Mesodermal cell (in vitro differentiated cells): ENCODE measurements around the gene ESRP2.

Experiments used
- H3K27ac ChIP-seq: 2 replicates; pipeline ENCODE4 v1.7.0; 2013; ENCODE audit warnings: mild to moderate bottlenecking, low read depth, low read length, moderate library complexity; ENCODE audit not compliant: severe bottlenecking
- H3K36me3 ChIP-seq: 2 replicates; pipeline ENCODE4 v1.7.1; 2013; ENCODE audit warnings: mild to moderate bottlenecking, low read length, moderate library complexity; ENCODE audit not compliant: control insufficient read depth, insufficient read depth
- H3K4me1 ChIP-seq: one replicate; pipeline ENCODE4 v1.7.1; 2013; ENCODE audit warnings: mild to moderate bottlenecking, low read length; ENCODE audit not compliant: insufficient read depth, control insufficient read depth, poor library complexity, severe bottlenecking
- H3K4me3 ChIP-seq: 2 replicates; pipeline ENCODE4 v1.7.0; 2013; ENCODE audit warnings: low read length, control low read depth, mild to moderate bottlenecking; ENCODE audit not compliant: insufficient read depth, poor library complexity, severe bottlenecking; ENCODE audit errors: extremely low read depth
- H3K9me3 ChIP-seq: 2 replicates; pipeline ENCODE4 v1.7.1; 2013; ENCODE audit warnings: mild to moderate bottlenecking, low read length, moderate library complexity; ENCODE audit not compliant: control insufficient read depth
- WGBS, 2 experiments: methylation state at CpG; one replicate each; pipeline ENCODE4 v1.1.5; 2013; ENCODE audit warnings: missing lambda C conversion rate in 2 of 2; ENCODE audit not compliant: insufficient coverage in 2 of 2; 5-methylcytosine and 5-hydroxymethylcytosine counted together

Gene ESRP2

DNA sequence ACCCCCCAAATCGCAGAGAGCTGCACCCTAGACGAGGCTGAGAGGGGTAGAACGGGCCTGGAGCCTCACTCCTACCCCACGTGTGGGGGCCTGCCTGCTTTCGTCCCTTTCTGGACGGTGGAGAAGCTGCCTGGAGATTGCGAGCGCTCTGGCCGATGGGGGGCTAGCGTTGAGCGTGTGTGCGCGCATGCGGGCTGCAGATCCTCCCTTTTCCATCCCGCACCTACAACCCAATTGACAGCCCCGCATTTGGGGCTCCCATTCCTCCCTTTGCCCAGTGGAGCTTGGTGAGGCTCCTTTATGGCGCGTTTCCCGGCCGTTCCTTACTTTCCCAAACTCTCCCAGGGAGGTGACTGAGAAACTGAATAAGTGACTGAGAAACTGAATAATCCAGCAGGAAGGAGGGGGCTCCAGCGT lies 907 bp upstream of the ESRP2 start:
- Histone ChIP-seq H3K36me3 (no peaks in the 10 kb centered on the region), H3K27ac (peak overlapping the region; percentile 93), H3K9me3 (no peaks in the 10 kb centered on the region), H3K4me3 (peak overlapping the region; percentile 29), H3K4me1 (peaks cover 9% of the 10 kb centered on the region)
- 15 to 27% methylated on average over 15 to 17 of the region's 21 CpGs for WGBS, 2 experiments

DNA sequence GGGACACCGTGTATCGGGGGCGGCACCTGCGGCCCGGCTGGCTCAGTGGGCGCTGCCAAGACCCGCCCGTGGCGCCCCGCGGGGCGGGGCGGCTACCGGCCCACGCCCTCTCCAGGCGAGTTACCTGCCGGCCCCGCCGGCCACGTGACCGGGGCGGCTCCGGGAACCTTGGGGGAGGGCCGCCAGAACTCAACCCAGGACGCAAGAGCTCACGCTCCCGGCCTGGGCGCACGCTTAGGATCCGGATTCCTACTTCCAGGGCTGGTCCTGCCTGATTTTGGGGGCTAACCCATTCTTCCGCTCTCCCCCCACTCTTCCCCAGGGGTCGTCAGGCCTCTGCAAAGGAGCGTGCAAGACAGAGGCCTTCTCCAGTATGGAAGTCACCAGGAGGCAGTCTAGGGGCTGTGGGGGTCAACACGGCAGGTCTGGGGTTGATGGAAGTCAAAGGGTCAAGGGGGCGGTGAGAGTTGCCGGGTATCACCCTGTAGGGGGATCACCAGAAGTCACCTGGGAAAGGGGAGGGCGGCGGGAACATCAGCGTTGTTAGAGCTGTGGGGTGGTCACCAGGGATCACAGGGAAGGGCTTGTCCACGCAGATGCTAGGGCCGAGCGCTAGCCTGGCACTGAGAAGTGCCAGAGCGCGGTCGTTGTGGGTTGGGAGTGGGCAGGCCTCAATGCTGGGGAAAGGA lies 354 bp upstream of the ESRP2 start:
- peaks cover 9% of the 10 kb centered on the region for H3K4me1 ChIP-seq
- 15 to 17% methylated on average over 28 to 36 of the region's 45 CpGs for WGBS, 2 experiments
- peak overlapping the region; percentile 29 for H3K4me3 ChIP-seq
- no peaks in the 10 kb centered on the region for H3K36me3 ChIP-seq
- no peaks in the 10 kb centered on the region for H3K9me3 ChIP-seq
- no peak overlapping the region for H3K27ac ChIP-seq

DNA sequence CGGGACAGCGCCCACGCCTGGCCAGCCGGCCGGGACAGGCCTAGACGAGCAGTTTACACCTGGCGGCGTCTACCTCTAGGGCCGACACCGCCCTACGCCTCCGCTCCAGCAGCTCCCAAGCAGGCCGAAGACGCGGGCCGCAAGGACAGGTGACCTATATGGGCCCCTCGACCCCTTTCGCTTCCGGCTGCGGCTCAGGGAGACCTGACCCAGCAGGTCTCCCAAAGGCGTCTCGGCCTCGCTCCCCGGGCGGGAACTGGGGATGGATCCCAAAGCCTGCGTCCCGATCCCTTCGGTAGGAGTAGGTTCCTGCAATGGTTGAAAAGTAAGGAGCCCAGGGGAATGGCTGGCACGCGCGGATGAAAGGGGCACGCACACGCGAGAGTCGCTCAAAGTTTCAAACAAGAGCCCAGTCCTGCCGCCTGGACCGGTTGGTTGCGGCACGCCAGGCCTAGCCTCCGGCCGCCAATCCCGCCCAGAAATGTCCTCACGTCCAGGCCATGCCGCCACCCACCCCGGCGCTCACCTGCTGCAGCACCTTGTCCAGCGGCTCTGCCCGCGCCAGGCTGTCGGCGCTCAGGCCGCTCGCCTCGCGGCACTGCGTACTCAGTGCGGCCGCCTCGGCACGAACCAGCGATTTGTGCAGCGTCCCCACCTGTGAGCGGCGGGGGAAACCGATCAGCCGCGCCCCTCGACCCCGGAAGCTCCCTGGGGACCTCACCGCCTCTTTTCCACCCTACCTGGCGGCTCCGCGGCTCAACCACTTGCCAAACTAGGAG lies 630 bp downstream of the ESRP2 start:
- WGBS, 2 experiments, result 15 to 17% methylated on average over 65 to 66 of the region's 73 CpGs
- Histone ChIP-seq H3K9me3 (no peaks in the 10 kb centered on the region), H3K27ac (no peak overlapping the region), H3K4me1 (peaks cover 9% of the 10 kb centered on the region), H3K36me3 (no peaks in the 10 kb centered on the region), H3K4me3 (peak overlapping the region; percentile 29)

DNA sequence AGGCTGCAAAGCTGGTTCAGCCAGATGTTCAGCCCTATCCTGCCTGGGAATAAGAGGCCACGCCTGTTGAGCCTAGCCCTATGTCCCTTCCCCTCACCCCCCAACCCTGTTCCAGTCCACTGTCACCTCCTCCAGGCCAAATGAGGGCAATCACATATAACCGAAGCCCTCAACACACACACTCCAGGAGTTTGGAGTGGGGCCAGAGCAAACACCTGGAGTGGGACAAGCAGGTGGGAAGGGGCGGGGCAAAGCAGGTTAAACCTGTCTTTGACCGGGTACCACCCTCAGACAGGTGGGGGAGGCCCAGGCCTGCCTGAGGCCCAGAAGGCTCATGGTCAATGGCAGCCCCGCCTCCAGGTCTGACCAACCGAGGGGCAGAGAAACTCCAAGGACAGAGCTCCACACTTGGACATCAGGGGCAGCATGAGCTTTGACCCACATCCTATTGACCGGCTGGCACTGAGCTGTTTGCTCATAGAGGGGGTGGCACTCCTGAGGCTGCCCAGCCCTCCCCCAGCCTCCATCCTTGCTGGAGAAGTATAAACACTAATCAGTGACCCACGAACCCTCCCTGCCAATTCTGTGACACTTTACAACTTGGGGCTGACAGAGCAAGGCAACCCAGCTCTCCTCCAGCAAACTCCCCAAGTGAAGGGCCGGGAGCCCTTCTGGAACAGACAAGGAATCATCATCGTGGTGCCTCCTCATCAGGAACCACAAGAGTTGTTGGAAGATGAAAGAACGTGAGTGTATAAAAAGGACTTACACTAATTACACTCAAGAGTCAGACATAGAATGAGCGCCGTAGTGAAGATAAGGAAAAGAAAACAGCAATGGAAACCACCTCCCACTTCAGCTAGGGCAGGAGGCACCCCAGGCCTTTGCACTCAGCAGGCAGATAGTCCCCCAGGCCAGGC lies 1.5 kb downstream of the ESRP2 start:
- Histone ChIP-seq H3K4me1 (peaks cover 9% of the 10 kb centered on the region), H3K27ac (no peak overlapping the region), H3K36me3 (peaks cover 5% of the 10 kb centered on the region), H3K9me3 (no peaks in the 10 kb centered on the region), H3K4me3 (no peak overlapping the region)
- WGBS, 2 experiments, result 77 to 84% methylated on average over 7 of the region's 13 CpGs

DNA sequence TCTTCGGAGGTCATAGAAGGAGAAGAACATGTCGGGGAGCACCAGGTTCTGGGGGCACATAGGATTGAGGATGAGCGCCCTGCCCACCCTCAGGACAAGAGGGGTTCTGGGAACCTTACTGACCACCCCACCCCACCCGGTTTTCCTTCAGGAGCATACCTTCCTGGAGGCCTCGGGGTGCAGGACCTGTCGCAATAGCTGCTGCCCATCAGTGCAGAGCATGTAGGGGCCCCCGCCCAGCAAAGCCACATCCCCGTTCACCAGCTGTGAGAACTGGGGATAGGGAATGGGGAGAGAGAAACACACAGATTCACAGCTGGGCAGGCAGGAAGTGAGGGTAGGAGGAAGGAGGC lies 2.1 kb downstream of the ESRP2 start:
- 91 to 95% methylated on average over 3 to 8 of the region's 8 CpGs for WGBS, 2 experiments
- H3K4me3 ChIP-seq, result no peak overlapping the region

DNA sequence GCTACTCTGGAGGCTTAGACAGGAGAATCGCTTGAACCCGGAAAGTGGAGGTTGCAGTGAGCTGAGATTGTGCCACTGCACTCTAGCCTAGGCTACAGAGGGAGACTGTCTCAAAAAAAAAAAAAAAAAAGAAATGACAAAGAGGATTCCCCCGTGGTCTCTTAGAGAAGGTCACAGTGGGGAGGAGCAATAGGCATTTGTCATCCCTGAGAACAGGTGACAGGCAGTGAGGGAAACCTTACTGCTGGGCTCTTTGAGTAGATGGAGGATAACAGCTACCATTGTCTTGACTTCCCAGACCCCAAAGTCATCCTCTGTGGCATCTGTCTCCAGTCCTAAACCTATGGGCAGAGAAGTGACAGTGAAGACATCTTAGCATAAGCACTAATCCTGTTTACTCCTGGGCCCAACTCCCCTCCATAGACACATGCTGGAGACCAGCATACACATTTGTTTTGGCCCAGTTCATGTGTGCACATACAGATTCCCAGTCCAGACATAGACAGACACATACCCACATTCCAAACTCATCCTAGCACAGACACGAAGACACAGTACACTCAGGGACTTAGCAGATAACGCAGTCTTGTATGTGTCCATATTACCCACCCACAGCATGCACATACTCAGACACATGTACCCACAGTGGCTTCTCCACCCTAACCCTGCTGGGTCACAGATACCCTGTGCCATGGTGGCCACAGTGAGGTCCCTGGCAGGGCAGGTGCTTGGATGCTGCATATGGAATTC lies 2.7 kb downstream of the ESRP2 start:
- WGBS, 2 experiments, result 90 to 100% methylated on average over 4 to 5 of the region's 5 CpGs
- Histone ChIP-seq H3K9me3 (no peaks in the 10 kb centered on the region), H3K4me3 (no peak overlapping the region), H3K36me3 (peaks cover 5% of the 10 kb centered on the region), H3K4me1 (peaks cover 9% of the 10 kb centered on the region), H3K27ac (no peak overlapping the region)

More for the DNA sequence above, 2.1 kb downstream of the ESRP2 start:
- H3K27ac ChIP-seq, result no peak overlapping the region
- peaks cover 9% of the 10 kb centered on the region for H3K4me1 ChIP-seq
- no peaks in the 10 kb centered on the region for H3K9me3 ChIP-seq
- peaks cover 5% of the 10 kb centered on the region for H3K36me3 ChIP-seq

DNA sequence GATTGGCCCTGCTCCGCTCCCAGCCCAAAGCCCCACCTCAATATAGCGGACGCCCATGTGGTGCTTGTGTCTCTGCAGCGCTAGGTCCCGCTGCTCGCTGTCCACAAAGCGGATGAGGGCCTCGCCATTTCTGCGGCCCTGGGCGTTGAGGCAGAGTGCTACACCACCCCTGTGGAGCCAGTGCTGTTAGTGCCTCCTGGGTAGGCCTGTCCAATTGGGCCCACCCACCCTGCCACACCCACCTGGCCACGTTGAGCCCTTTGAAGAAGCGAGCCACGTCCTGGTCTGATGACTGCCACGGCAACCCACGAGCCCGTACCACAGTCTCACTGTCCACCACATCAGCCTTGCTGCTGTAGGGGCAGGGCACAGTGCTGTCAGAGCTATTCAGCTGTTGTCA lies 3.6 kb downstream of the ESRP2 start:
- H3K4me1 ChIP-seq, result peaks cover 9% of the 10 kb centered on the region
- peaks cover 9% of the 10 kb centered on the region for H3K36me3 ChIP-seq
- H3K4me3 ChIP-seq, result no peak overlapping the region
- 95 to 98% methylated on average over 15 to 16 of the region's 16 CpGs for WGBS, 2 experiments
- no peak overlapping the region for H3K27ac ChIP-seq
- no peaks in the 10 kb centered on the region for H3K9me3 ChIP-seq

DNA sequence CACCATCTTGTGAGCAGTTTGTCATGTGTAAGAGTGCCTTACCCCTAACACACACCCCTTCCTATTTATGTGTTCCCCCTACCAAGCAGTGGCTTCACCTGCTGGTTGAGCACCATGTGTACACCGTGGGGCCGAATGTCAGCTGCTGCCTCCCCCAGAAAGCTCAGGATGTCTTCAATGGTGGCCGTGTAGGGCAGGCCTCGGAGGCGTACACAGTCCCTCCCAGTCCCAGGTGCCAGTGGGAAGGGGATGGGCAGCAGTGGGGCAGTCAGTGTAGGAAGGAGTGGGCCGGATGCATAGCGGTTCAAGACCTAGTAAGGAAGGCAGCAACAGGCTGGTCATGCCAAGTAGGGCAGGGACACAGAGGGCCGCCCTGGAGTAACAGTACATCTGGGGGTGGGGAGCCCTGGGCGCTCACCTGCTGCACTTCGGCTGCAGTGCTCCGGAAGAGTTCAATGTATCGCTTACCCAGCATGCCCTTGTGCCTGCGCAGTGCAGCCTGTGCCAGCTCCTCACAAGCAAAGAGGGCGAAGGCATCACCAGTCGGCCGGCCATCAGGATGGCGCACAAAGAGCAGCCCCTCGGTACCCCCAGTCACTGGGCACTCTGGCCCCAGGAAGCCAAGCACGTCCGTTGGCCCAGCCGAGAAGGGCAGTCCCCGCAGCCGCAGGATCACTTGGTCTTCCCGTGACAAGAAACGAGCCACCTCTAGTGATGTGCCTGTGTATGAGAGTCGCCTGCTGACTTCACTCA lies 4.4 kb downstream of the ESRP2 start:
- no peaks in the 10 kb centered on the region for H3K9me3 ChIP-seq
- no peak overlapping the region for H3K4me3 ChIP-seq
- H3K4me1 ChIP-seq, result peaks cover 9% of the 10 kb centered on the region
- H3K36me3 ChIP-seq, result peaks cover 15% of the 10 kb centered on the region
- no peak overlapping the region for H3K27ac ChIP-seq
- 89 to 98% methylated on average over 21 of the region's 26 CpGs for WGBS, 2 experiments

DNA sequence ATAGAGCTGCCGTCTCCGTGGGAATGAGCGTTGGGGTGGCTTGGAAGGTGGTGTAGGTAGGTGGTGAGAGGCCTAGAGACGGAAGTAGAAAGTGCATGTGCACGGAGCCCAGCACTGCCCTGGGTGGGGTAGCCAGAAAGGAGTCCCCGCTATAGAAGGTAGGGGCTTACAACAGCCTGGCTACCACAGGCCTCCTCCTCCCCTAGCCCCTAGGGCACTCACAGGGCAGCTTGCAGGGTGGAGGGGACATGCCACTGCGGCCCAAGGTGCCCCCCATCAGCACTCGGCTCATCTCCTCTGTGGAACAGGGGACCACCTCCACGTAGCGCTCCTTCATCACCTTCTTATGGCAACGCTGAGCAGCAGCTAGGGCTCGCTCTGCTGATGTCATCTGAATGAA lies 5.0 kb downstream of the ESRP2 start:
- Histone ChIP-seq H3K36me3 (peaks cover 21% of the 10 kb centered on the region), H3K4me3 (no peak overlapping the region), H3K4me1 (peaks cover 5% of the 10 kb centered on the region), H3K9me3 (no peaks in the 10 kb centered on the region), H3K27ac (no peak overlapping the region)
- WGBS, 2 experiments, result 93 to 98% methylated on average over 10 to 11 of the region's 12 CpGs
